BE2C (cell line): ENCODE measurements around the gene EPN1.
A peak's percentile ranks its signal among the peaks of the same experiment; 100 is the strongest.

Source experiments
- DNase-seq: peaks from one replicate; pipeline ENCODE4 v3.0.0-alpha.2; 2020
- H3K27me3 ChIP-seq: fragments of 250-450 bp; sonication (Bioruptor Pico); 2 replicates; pipeline ENCODE4 v1.5.1; 2020; ENCODE audit warnings: mild to moderate bottlenecking
- H3K36me3 ChIP-seq: fragments of 250-450 bp; sonication (Bioruptor Pico); 2 replicates; pipeline ENCODE4 v1.5.1; 2020; ENCODE audit warnings: mild to moderate bottlenecking
- H3K4me1 ChIP-seq: fragments of 250-450 bp; sonication (Bioruptor Pico); 2 replicates; pipeline ENCODE4 v1.5.1; 2020
- H3K4me3 ChIP-seq: 2 replicates; pipeline ENCODE4 v1.5.1; 2011; ENCODE audit warnings: low read depth, low read length
- H3K9me3 ChIP-seq: fragments of 250-450 bp; sonication (Bioruptor Pico); 2 replicates; pipeline ENCODE4 v1.5.1; 2020
- TF ChIP-seq, protein P1 (sequence below): IDR thresholded peaks from 2 replicates; pipeline ENCODE4 v1.5.1; 2012; ENCODE audit warnings: mild to moderate bottlenecking, low read depth, low read length

EPN1 gene

DNA sequence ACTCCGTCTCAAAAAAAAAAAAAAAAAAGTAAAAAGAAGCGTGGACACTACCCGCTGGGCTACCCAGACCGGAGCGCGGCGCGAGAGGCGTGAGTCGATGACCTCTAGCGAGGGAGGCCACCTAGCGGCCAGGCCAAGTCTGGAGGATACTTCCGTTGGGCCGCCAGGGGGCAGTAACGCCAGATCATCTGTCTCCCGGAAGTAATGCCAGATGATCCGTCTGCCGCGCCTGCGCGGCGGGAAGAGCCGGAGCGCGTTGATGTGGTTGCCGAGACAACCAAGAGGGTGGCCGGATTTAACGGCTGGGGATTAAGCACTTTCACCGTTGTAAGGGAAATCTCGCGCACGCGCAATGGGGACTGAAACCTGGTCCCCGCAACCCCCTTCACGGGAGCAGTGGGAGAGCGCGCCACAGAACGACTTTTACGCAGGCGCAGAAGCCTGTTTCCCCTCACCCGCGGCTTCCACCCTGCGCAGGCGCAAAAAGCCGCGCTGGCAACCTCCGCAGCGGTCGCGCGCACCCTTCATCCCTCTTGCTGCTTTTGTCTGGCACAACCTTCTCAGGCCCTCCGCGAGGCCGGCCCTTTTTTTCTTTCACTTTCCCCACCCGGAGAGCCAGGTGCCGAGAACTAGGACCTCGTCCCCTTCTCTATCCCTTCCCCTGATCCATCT lies 21.2 kb upstream of the EPN1 start:
- TF ChIP-seq, protein P1, sequence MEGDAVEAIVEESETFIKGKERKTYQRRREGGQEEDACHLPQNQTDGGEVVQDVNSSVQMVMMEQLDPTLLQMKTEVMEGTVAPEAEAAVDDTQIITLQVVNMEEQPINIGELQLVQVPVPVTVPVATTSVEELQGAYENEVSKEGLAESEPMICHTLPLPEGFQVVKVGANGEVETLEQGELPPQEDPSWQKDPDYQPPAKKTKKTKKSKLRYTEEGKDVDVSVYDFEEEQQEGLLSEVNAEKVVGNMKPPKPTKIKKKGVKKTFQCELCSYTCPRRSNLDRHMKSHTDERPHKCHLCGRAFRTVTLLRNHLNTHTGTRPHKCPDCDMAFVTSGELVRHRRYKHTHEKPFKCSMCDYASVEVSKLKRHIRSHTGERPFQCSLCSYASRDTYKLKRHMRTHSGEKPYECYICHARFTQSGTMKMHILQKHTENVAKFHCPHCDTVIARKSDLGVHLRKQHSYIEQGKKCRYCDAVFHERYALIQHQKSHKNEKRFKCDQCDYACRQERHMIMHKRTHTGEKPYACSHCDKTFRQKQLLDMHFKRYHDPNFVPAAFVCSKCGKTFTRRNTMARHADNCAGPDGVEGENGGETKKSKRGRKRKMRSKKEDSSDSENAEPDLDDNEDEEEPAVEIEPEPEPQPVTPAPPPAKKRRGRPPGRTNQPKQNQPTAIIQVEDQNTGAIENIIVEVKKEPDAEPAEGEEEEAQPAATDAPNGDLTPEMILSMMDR: peak; percentile 100
- Histone ChIP-seq H3K4me1 (no peaks in the 10 kb centered on the region; the same call in 1 of the 2 replicates), H3K36me3 (peaks cover 30% of the 10 kb centered on the region), H3K4me3 (peak overlapping the region; percentile 99), H3K27me3 (no peaks in the 10 kb centered on the region), H3K9me3 (no peaks in the 10 kb centered on the region)
- peak; percentile 97 for DNase-seq

DNA sequence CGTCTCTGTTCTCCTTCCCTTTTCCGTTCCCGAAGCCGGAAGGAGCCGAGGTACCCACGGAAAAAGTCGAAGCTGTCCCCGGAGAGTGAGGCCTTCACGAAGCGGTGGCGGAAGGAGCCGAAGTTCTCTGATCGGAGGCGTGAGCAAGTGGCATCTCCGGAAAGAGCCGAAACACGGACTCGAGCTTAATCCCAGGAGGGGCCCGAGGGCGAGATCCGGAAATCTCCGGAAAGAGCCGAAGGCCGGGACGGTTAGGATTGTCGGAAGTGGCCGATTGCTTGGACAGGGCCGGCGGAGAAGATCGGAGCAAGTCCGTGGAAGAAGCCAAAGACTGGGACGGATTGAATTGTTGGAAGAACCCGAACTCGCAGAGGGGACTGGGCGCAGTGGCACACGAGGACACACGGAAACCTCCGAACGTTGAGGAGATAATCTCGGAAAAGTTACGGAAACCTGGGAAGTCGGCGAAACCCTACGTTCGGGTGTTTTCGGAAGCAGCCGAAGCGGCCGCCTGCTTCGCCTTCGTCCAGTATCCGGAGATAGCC lies 20.6 kb upstream of the EPN1 start:
- no peaks in the 10 kb centered on the region for H3K27me3 ChIP-seq
- H3K36me3 ChIP-seq: peaks cover 36% of the 10 kb centered on the region
- no peaks in the 10 kb centered on the region for H3K4me1 ChIP-seq
- DNase-seq: peak; percentile 99
- TF ChIP-seq, protein P1: no peak
- peak overlapping the region; percentile 99 for H3K4me3 ChIP-seq
- no peaks in the 10 kb centered on the region for H3K9me3 ChIP-seq

DNA sequence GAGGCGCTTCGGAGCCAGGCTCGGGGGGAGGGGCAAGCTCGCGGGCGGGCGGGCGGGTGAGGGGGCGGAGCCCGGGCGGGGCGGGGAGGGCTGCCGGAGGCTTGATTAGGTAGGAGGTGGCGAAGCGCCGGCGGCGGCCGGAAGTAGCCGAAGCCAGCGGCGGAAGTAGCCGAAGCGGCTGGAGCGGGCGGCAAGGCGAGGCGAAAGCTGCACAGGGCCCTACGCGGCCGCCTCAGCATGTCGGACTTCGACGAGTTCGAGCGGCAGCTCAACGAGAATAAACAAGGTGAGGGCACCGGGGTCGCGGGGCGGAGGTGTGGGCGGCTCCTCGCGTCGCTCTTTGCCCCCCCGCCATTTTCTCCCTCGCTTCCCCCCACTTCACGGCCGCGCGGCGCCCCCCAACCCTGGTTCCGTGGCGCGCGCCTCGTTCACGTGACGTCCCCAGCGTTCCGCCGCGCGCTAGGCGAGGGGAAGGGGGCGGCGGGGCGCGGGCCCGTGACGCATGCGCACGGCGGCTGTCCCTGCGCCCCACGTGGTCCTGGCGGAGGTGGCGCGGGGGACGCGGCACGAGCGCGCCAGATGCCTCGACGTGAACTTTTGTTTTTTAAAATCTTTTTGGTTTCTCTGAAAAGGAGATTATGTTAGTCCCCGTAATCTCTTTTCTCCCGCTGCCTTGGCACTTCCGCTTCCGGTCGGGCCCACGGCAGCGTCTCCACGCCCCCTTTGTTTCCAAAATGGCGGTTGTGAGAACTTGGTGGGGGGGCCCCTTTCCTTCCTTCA lies 20.0 kb upstream of the EPN1 start, which contains the start of gene U2AF2:
U2AF2 (plus strand) TSS at position 168 of the 780 bp plus-strand sequence; CDS start at position 238, 70 bp downstream.
- H3K4me3 ChIP-seq: peak within 1 kb of the TSS; percentile 99
- no peaks in the 10 kb centered on the region for H3K4me1 ChIP-seq
- H3K36me3 ChIP-seq: peaks cover 41% of the 10 kb centered on the region
- H3K9me3 ChIP-seq: no peaks in the 10 kb centered on the region
- peak; percentile 97 for DNase-seq
- no peaks in the 10 kb centered on the region for H3K27me3 ChIP-seq
- TF ChIP-seq, protein P1: no peak

DNA sequence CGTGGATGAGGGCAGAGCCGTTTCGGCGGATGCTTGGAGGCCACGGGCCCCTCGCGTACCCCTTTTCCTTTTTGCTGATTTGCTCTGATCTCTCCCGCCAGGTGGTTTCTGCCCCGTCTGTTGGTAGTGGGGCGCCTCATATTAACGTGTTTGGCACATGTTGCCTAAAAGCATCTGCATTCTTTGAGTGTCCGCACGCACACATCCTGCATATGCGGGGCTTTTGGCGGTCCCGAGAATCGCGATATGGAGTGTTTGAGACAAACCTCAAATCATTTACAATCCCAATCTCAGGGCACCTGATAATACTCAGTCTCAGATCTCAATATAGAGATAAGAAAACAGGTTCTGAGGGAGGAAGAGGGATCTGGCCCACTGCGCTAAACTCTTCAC lies 19.4 kb upstream of the EPN1 start:
- TF ChIP-seq, protein P1: no peak
- Histone ChIP-seq H3K27me3 (no peaks in the 10 kb centered on the region), H3K4me3 (peak overlapping the region; percentile 99), H3K4me1 (no peaks in the 10 kb centered on the region), H3K9me3 (no peaks in the 10 kb centered on the region), H3K36me3 (peaks cover 47% of the 10 kb centered on the region)
- no peak for DNase-seq

DNA sequence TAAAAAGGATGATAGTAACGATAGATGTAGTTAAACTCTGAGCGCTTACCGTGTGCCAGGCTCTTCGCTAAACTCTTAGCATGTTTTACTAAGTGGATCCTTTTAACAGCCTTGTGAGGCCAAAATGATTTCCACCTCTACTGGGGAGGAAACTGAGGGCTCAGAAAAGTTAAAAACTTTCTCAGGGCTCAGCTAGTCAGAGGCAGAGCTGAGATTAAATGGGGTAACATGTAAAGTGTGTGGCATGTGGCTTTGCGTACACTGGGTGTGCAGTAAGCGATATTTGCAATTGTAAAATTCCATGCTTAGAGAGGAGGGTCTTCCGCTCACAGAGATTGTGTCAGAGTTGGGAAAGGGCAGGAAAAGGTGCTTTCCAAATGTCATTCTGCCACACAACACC lies 18.5 kb upstream of the EPN1 start:
- Histone ChIP-seq H3K4me3 (peak overlapping the region; percentile 99), H3K27me3 (no peaks in the 10 kb centered on the region), H3K4me1 (no peaks in the 10 kb centered on the region), H3K9me3 (no peaks in the 10 kb centered on the region), H3K36me3 (peaks cover 56% of the 10 kb centered on the region)
- DNase-seq: no peak
- TF ChIP-seq, protein P1: no peak
